Testis (tissue), 3 donors: ENCODE measurements around the gene SLC29A3. TPM values are rescaled to one million over a fixed set of nuclear protein-coding genes. Genes with fewer than 3 reads are reported as not detected.

ENCODE experiments used
- DNase-seq: peaks from one replicate; pipeline ENCODE4 v3.0.0-alpha.2; 2019
- H3K27ac ChIP-seq, 2 donors: fragments of 200-600 bp; sonication (generic); one replicate each; pipeline ENCODE4 v1.5.1; 2019
- H3K27me3 ChIP-seq: fragments of 200-600 bp; sonication (generic); one replicate; pipeline ENCODE4 v1.5.1; 2019
- H3K36me3 ChIP-seq: fragments of 200-600 bp; sonication (generic); one replicate; pipeline ENCODE4 v1.5.1; 2017; ENCODE audit warnings: low read depth; ENCODE audit errors: missing control alignments
- H3K4me1 ChIP-seq: fragments of 200-600 bp; sonication (generic); one replicate; pipeline ENCODE4 v1.5.1; 2019
- H3K4me3 ChIP-seq, 2 donors: fragments of 200-600 bp; sonication (generic); one replicate each; pipeline ENCODE4 v1.5.1; 2017 to 2019
- H3K9me3 ChIP-seq: fragments of 200-600 bp; sonication (generic); one replicate; pipeline ENCODE4 v1.5.1; 2017
- POLR2A ChIP-seq: fragments of 450-650 bp; IDR thresholded peaks from one replicate; pipeline ENCODE4 v1.6.1; 2017; ENCODE audit warnings: antibody characterized with exemption, mild to moderate bottlenecking, moderate library complexity
- WGBS, 2 donors: methylation state at CpG; one replicate each; pipeline ENCODE4 v1.1.5; 2018; 5-methylcytosine and 5-hydroxymethylcytosine counted together
- intact Hi-C: fragments of 100-400 bp; cut with DNase I; formaldehyde crosslinking; loops from one replicate; pipeline ENCODE4 v1.15.1; 2023; ENCODE audit warnings: low total_unique reads
- polyA plus RNA-seq: library from polyadenylated mRNA; stranded (reverse); fragments of 350-450 nt; fragmentation: Illumina TruSeq; extraction: RNeasy Lipid Tissue Mini Kit (QIAGEN cat#74804); gene quantifications from one replicate; pipeline ENCODE4 v1.2.3, GENCODE V29; 2014; ENCODE audit warnings: low read depth, low replicate concordance; ENCODE audit not compliant: insufficient read depth
- total RNA-seq, 2 donors: library from RNA; depleted of rRNA; stranded (reverse); fragments of >200 nt; gene quantifications; one replicate each; pipeline ENCODE4 v1.2.3, GENCODE V29; 2016
- TF ChIP-seq, protein P1 (sequence below), 3 experiments: fragments of 450-650 bp in 2 of 3; fragments of 200-600 bp in 1 of 3; sonication (generic) in 1 of 3; IDR thresholded peaks; one replicate each; pipeline ENCODE4 v1.5.1; 2016 to 2019; ENCODE audit warnings: antibody characterized with exemption in 3 of 3, mild to moderate bottlenecking in 2 of 3, moderate library complexity in 1 of 3

Gene SLC29A3
- total and polyA plus RNA-seq, 3 donors from 2014 or later: 10.7 to 14.0 (median 12.7) TPM

DNA sequence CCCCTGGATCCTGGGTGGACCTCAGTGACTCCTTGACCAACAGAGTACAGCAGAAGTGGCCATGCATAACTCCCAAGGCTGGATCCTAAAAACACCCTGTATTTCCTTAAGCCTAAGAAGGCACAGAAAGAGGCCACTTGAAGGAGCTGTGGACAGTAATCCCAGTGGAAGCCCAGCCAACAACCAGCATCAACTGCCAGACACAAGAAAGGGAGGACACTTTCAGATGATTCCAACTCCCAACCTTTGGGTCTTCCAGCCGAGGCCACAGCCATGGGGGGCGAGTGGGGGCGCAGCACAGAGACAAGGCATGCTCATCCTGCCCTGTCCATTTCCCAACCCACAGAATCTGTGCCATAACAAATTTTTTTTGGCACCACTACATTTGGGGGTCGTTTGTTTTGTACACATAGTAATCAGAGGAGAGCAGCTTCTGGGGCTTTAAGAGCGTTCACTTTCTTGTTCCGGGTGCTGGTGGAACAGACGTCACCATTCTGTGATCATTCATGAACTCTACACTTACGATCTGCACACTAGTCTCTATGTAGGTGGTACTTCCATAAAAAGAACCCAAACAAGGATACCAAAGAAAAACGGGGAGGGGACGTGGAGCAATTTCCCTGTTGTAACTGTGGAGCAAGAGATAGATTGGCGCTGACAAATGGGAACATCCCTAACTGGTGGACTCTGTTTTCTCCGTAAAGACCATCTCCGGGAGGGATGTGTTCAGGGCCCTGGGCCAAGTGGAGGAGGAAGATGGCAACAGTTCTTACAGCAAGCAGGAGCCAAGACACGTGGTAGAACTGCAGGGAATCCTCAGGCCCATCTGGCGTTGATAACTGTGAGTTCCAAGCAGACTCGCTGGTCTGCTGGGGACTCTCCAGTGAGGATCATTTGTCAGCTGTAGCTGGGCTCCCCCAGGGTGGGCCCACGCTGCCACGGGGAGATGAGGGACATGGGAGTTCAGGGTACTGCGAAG is 6.0 kb upstream of the SLC29A3 start:
- peak; percentile 92 for DNase-seq
- Histone ChIP-seq H3K36me3 (no peaks in the 10 kb centered on the region), H3K4me3 (no peak overlapping the region), H3K4me1 (peaks cover 14% of the 10 kb centered on the region), H3K27ac (peak overlapping the region; percentile 69 to 80), H3K9me3 (no peaks in the 10 kb centered on the region), H3K27me3 (no peaks in the 10 kb centered on the region)
- 32 to 37% methylated on average over 18 to 19 of the region's 19 CpGs for WGBS, 2 donors
- intact Hi-C loops: loop anchor here (10.0 kb wide), 1 partner anchor 262 kb away; no protein-coding TSS in a partner anchor
- TF ChIP-seq POLR2A: no peak
- TF ChIP-seq, protein P1, sequence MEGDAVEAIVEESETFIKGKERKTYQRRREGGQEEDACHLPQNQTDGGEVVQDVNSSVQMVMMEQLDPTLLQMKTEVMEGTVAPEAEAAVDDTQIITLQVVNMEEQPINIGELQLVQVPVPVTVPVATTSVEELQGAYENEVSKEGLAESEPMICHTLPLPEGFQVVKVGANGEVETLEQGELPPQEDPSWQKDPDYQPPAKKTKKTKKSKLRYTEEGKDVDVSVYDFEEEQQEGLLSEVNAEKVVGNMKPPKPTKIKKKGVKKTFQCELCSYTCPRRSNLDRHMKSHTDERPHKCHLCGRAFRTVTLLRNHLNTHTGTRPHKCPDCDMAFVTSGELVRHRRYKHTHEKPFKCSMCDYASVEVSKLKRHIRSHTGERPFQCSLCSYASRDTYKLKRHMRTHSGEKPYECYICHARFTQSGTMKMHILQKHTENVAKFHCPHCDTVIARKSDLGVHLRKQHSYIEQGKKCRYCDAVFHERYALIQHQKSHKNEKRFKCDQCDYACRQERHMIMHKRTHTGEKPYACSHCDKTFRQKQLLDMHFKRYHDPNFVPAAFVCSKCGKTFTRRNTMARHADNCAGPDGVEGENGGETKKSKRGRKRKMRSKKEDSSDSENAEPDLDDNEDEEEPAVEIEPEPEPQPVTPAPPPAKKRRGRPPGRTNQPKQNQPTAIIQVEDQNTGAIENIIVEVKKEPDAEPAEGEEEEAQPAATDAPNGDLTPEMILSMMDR (IDR thresholded peaks at IDR 0.05): no peak

DNA sequence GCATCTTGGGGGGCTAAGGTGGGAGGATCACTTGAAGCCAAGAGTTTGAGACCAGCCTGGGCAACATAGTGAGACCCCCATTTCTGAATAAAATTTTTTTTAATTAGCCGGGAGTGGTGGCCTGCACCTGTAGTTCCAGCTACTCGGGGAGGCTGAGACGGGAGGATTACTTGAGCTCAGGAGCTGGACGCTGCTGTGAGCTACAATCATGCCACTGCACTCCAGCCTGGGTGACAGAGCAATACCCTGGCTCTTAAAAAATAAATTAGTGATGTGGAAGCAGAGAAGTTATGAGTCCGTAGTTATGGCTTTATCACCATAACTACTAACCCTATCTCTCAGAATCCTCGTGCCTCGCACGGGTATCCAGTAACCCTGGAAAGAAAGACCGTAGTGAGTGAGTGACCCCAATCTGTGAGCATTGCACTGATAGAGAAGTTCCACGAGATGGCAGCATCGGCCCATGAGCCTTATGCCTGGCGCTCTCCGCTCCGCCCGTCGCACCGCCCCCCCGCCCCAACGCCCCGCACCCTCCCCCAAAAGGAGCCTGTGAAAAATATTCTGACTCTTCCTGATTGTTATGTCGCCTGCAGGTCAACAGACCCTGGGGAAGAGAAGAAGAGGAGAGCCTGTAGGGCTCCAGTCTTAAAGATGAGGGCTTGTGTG is 4.9 kb upstream of the SLC29A3 start:
- no peak overlapping the region for H3K4me3 ChIP-seq
- H3K27me3 ChIP-seq: no peaks in the 10 kb centered on the region
- 8 to 43% methylated on average over 12 to 21 of the region's 21 CpGs for WGBS, 2 donors
- H3K4me1 ChIP-seq: peaks cover 18% of the 10 kb centered on the region
- peak overlapping the region; percentile 69 to 80 for H3K27ac ChIP-seq
- intact Hi-C loops: loop anchor here (10.0 kb wide), 1 partner anchor 261 kb away; no protein-coding TSS in a partner anchor
- no peak for TF ChIP-seq POLR2A
- TF ChIP-seq, protein P1 (IDR thresholded peaks at IDR 0.05): peak in 2 of 3 experiments; percentile 71 to 91
- H3K36me3 ChIP-seq: no peaks in the 10 kb centered on the region
- H3K9me3 ChIP-seq: no peaks in the 10 kb centered on the region
- peak; percentile 75 for DNase-seq

- no peaks in the 10 kb centered on the region for H3K9me3 ChIP-seq
- no peak for DNase-seq
- intact Hi-C loops: loop anchor here (10.0 kb wide), 1 partner anchor 260 kb away; no protein-coding TSS in a partner anchor
- H3K4me3 ChIP-seq: no peak overlapping the region
- H3K4me1 ChIP-seq: peaks cover 19% of the 10 kb centered on the region
- TF ChIP-seq, protein P1 (IDR thresholded peaks at IDR 0.05): no peak
- TF ChIP-seq POLR2A: no peak
- no peaks in the 10 kb centered on the region for H3K27me3 ChIP-seq
- 58 to 59% methylated on average over 10 to 11 of the region's 11 CpGs for WGBS, 2 donors
- no peak overlapping the region for H3K27ac ChIP-seq
- no peaks in the 10 kb centered on the region for H3K36me3 ChIP-seq
Measured at GRCh38 chr10:71314694-71315225, 4.3 kb upstream of the SLC29A3 start.

GRCh38 chr10:71316056-71316785 is 2.8 kb upstream of the SLC29A3 start:
- no peaks in the 10 kb centered on the region for H3K9me3 ChIP-seq
- WGBS, 2 donors: 80 to 95% methylated on average over 3 of the region's 3 CpGs
- H3K36me3 ChIP-seq: no peaks in the 10 kb centered on the region
- no peak overlapping the region for H3K27ac ChIP-seq
- H3K4me1 ChIP-seq: peaks cover 26% of the 10 kb centered on the region
- intact Hi-C loops: loop anchor here (10.0 kb wide), 1 partner anchor 259 kb away; no protein-coding TSS in a partner anchor
- H3K4me3 ChIP-seq: no peak overlapping the region
- TF ChIP-seq POLR2A: no peak
- TF ChIP-seq, protein P1 (IDR thresholded peaks at IDR 0.05): no peak
- no peak for DNase-seq
- no peaks in the 10 kb centered on the region for H3K27me3 ChIP-seq
